Posterior cingulate gyrus (tissue), 11 donors: ENCODE measurements around the gene VPS37C.
A peak's percentile ranks its signal among the peaks of the same experiment; 100 is the strongest.
"Not testable (repeated sequence)": the region's sequence is repeated elsewhere in the genome, so short reads cannot be mapped to it uniquely, and the experiment has no call there.

Experiments used
- DNase-seq, 10 donors: peaks; one replicate each; pipeline versions ENCODE4 v3.0.0 to v3.0.0-alpha.2; 2020 to 2021; ENCODE audit warnings: mixed read lengths in 3 of 10
- intact Hi-C: fragments of 100-400 bp; cut with DNase I; formaldehyde crosslinking; loops from one replicate; pipeline ENCODE4 v1.15.1; 2023

The VPS37C gene

DNA sequence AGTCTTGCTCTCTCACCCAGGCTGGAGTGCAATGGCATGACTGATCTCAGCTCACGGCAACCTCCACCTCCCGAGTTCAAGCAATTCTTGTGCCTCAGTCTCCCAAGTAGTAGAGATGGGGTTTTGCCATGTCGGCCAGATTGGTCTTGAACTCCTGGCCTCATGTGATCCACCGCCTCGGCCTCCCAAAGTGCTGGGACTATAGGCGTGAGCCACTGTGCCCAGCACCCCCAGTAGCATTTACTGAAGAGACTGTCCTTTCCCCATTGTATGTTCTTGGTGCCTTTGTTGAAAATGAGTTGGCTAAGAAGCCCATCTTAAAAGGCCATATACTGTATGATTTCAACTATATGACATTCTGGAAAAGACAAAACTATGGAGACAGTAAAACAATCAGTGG lies 19.0 kb upstream of the VPS37C start:
- DNase-seq, intact Hi-C loops: not testable (repeated sequence)

DNA sequence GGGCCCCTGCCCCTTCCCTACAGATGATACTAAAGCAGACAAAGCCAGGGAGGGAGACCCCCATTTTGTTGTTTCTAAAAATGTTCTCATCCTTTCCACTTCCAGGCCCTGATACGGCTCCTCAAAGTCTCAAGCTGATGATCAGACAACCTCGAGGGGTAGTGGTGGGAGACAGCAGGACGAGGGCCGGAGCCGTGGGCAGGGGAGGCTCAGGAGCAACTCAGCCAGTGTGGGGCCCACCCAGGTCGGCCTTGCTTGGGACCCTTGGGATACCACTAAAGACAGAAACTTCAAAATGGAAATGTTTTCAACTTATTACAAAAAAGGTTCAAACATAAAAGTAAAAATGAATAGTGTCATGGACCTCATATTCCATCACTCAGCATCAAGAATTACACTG lies 15.2 kb upstream of the VPS37C start:
- no peak for DNase-seq
- intact Hi-C loops = no loop called here

DNA sequence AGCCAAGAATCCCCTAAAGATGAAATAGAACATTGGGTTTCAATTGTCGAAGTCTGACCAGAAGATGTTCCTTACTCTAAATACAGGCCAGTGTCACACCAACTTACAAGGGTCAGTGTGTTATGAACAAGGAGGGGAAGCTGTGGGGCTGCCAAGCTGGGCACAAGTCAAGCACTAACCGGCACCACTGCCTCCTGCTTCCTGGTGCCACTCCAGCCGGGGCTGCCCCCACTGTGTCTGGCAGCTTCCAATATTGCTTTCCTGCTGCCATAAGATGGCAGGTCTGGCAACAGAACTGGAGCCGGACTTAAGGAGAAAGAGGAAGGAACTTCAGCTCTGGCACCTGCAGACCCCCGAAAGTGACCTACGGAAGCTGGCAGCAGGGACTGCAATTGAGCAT lies 13.7 kb upstream of the VPS37C start:
- intact Hi-C loops = no loop called here

DNA sequence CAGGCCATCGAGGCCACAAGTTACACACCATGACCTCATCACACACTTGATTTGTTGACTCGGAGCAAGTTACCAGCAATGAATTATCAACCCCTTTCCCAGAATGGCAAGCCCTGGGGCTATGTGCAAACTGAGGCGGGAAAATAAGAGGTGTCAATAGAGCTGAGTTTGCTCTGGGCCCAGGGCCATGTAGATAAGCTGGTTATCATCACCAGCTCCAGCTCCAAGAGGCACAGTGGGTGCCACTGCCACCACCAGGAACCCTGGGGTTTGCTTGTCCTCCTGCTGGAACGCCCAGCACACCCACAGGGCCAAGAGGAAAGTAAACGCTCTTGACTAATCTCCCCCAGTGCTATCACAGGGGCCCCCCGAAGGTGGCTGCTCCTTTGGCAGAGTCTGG lies 13.0 kb upstream of the VPS37C start:
- intact Hi-C loops = no loop called here
- no peak for DNase-seq

More for the DNA sequence above, 13.7 kb upstream of the VPS37C start:
- DNase-seq = no peak

DNA sequence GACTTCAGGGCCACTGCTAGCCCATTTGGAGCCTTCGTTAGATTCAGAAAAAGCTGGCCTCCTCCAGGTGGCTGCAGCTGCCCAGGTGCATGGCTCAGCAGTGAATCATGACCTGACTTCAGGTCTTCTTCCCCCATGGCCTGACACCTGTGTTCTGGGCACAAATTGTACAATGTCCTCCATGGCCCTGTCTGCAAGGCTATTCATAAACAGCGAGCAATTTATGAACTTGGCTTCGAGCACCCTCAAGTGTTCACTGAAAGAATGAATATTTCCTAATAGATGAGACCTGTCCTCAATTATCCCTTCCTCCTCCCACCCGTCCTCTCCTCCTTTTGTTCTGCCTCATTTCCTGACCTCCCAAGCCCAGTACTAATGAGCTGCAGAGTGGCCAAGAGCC lies 12.2 kb upstream of the VPS37C start:
- DNase-seq = no peak
- intact Hi-C loops = no loop called here

DNA sequence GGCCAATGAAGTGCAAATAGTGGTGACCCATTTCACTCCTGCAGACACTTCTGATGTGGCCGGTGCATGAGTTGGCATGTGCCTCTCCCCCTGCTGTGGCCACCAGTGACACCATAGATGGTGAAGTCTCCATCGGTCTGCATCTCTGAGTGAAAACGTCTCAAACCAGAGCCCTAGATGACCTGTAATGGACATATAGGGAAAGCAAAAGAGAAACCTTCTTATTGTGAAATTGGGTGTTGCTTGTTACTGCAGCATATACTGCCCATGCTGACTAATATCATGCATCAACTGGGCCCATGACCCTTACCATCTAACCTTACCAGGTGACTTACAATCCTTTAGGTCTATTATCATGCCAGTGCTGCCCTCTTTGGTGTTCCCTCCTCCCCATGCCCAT lies 11.7 kb upstream of the VPS37C start:
- DNase-seq = no peak
- intact Hi-C loops = no loop called here

DNA sequence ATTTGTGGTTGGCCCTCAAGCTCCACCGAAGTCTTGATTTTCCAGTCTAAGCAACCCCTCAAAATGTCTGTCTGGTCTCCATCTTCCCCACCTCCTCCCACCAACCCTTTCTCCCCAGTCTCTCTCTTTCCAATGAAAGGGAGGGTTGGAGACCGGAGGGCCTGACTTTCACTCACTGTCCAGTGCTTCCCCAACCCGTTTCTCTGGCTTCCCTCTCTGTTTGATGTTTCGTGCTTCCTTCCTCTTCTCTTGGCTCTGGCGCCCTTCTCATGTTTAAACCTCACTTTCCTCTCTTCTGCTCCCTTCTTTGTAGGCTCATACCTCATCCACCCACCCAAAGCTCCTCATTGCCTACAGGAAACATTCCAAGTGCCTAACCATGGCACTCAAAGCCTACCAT lies 11.1 kb upstream of the VPS37C start:
- intact Hi-C loops = no loop called here
- no peak for DNase-seq

DNA sequence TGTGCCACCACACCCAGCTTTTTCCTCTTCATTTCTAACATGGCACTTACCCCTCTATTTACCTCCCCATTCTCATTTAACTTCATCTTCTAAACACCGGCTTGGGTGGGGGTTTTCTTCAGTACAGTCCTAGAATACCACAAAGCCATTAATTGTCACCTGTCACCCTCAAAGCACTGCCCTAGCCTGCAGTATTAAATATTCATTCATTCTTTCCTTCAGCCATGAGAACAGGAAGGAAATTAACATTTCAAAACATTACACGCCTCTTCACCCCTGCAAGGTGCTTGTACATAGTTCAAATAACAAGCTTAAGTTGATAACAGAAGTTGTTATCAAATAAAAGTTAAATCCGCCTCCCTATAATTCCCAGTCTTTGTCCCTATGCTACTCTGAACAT lies 10.7 kb upstream of the VPS37C start:
- intact Hi-C loops = no loop called here
- DNase-seq = no peak

DNA sequence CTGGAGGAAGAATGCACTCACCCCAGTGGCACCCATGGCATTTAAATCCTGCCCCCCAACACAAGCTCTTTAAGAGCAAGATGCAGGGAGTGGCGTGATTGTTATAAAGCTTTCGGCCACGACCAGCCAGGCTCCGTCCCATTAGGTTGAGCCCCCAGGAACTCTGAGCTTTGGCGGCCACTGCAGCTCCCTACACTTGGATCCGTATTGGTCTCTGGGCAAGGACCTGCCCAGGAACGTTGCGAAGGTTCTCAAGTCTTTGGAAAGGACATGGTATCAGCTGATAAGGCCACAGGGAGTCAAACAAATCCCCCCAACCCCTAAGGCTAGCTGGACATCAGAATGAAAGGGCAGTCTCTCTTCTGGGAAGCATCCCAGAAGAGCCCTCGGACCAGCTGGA lies 9.3 kb upstream of the VPS37C start:
- intact Hi-C loops = no loop called here
- no peak for DNase-seq

DNA sequence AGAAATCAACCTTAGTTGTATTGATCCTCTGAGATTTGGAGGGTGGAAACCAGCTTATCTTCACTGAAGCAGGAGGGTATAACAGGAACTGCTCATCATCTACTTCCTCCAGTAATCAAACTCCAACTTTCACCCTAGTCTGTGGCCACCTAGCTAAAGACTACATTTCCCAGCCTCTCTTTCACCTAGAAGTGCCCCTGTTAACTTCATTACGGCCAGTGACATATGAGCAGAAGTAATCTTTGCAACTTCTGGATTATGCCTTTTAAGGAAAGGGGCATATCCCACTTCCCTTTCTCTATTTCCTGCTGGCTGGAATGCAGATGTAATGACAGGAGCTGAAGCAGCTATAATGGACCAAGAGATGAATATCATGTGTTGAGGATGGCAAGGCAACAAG lies 7.6 kb upstream of the VPS37C start:
- intact Hi-C loops = loop anchor here (10.0 kb wide), 1 partner anchor 324 kb away; the partner anchor contains the start of gene CCDC86
- no peak for DNase-seq

DNA sequence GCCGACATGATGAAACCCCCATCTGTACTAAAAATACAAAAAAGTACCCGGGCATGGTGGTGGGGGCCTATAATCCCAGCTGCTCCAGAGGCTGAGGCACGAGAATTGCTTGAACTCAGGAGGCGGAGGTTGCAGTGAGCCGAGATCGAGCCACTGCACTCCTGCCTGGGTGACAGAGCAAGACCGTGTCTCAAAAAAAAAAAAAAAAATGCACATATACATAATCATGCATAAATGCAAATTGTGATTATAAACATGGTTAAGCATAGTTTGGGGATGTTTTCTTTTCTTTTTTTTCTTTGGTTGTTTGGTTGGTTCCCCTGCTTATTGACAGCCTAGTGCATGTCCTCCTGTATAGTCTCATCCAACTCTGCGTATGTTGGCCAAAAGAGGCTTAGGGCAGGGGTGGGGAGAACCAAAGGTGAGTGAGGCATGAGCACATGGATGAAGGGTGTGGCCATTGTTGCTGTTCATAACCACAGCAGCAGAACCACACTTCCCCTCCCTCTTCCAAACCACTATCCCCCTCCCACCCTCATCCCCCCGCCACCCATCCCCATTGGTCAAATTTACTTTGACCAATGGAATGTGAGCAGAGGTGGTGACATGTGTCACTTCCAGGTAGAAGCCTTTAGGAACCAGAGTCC lies 6.9 kb upstream of the VPS37C start:
- intact Hi-C loops = loop anchor here (10.0 kb wide), 1 partner anchor 323 kb away; the partner anchor contains the start of gene CCDC86
- no peak for DNase-seq

DNA sequence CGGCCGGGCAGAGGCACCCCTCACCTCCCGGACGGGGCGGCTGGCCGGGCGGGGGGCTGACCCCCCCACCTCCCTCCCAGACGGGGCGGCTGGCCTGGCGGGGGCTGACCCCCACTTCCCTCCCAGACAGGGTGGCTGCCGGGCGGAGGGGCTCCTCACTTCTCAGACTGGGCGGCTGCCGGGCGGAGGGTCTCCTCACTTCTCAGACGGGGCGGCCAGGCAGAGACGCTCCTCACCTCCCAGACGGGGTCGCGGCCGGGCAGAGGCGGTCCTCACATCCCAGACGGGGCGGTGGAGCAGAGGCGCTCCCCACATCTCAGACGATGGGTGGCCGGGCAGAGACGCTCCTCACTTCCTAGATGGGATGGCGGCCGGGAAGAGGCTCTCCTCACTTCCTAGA lies 5.1 kb upstream of the VPS37C start:
- intact Hi-C loops = loop anchor here (10.0 kb wide), 1 partner anchor 322 kb away; the partner anchor contains the start of gene CCDC86
- not testable (repeated sequence) for DNase-seq

DNA sequence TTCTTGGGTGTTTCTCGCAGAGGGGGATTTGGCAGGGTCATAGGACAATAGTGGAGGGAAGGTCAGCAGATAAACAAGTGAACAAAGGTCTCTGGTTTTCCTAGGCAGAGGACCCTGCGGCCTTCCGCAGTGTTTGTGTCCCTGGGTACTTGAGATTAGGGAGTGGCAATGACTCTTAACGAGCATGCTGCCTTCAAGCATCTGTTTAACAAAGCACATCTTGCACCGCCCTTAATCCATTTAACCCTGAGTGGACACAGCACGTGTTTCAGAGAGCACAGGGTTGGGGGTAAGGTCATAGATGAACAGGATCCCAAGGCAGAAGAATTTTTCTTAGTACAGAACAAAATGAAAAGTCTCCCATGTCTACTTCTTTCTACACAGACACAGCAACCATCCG lies 4.6 kb upstream of the VPS37C start:
- intact Hi-C loops = loop anchor here (10.0 kb wide), 1 partner anchor 321 kb away; the partner anchor contains the start of gene CCDC86
- DNase-seq = not testable (repeated sequence)

DNA sequence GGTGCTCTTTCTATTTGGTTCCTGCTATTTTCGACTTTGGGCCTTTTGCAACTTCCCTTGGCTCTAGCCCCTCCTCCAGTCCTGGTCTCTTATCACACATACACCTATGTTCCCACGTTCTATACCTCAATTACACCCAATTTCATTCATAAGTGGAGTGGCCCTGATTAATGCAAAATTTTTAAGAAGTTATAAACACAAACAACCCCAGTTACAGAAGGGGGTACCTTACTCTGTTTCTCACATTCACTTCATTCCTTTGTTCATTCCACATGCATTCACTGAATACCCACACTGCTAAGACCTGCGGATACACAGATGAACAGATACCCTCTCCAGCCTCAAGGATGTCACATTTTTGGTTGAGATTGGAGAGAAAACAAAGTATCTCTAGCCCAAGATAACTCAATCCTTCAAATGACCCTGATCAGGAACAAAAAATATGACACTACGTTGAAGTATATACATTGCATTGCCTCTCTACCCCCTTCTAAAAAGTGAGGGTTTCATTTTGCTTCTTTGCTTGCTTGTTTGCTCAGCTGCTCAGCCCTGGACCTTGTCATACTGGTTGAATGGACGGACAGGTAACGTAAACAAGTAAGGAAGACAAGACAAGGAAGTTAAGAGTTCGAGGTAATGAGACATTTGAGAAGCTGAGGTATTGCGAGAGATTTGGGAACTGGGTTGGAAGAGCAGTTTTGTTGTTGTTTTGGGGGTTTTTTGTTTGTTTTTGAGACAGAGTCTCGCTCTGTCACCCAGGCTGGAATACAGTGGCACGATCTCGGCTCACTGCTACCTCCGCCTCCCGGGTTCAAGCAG lies 3.6 kb upstream of the VPS37C start:
- intact Hi-C loops = loop anchor here (5.0 to 10.0 kb wide), 2 partner anchors 258 to 320 kb away; partner anchors contain the start of genes CCDC86 and PRPF19
- DNase-seq = no peak

DNA sequence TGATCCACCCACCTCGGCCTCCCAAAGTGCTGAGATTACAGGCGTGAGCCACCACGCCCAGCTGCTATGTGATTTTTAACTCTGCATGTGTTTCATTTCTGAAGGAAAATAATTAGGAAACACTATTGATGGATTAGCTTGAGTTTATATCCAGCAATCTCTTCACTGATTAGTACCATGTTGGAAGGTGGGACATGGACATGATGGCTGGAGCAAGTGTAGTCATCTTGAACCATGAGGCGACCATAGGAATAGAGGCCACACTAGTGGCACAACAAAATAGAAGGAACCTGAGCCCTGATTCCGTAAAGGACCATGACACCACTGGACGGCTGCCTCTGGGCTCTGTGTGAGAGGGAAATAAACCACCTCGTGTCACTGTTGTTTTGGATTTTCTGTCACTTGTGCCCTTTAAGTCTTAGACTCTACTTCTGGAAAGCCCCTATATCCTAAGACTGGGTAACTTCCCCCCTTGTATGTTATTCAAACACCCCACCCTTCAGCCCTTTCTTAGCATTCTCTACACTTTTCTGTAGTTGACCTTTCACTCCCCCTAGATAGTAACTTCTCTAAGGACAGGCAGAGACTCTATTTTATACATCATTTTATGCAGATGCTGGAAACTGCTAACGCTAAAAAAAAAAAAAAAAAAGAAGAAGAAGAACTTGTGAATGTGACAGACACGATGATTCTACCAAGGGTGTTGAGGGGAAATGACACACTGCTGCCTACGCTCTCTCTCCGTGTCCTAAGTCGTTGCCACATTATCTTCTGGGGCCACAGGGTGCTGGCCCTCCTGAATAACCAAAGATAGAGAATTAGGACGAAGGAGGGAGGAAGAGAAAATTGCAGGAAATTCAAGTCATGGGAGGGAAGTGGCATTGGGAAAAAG lies 2.7 kb upstream of the VPS37C start:
- intact Hi-C loops = loop anchor here (5.0 to 10.0 kb wide), 2 partner anchors 257 to 319 kb away; partner anchors contain the start of genes CCDC86 and PRPF19
- DNase-seq = no peak

DNA sequence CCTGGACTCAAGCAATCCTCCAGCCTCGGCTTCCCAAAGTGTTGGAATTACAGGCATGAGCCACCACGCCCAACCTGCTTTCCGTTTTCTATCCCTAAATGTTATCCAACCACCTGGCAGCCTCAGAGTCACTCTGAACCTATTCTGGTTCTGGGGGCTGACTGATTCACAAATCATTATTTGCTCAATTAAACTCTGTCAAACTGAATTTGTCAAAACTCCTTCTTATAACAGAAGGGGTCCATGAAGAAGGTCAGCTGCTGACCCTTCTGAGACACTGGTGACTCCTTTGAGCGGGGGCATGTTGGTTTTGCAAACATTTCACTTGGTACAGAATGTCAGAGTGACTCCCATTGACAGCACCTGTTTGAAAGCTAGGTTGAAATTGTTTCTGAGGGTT lies 1.8 kb upstream of the VPS37C start:
- DNase-seq = no peak
- intact Hi-C loops = loop anchor here (5.0 to 10.0 kb wide), 2 partner anchors 256 to 318 kb away; partner anchors contain the start of genes CCDC86 and PRPF19

DNA sequence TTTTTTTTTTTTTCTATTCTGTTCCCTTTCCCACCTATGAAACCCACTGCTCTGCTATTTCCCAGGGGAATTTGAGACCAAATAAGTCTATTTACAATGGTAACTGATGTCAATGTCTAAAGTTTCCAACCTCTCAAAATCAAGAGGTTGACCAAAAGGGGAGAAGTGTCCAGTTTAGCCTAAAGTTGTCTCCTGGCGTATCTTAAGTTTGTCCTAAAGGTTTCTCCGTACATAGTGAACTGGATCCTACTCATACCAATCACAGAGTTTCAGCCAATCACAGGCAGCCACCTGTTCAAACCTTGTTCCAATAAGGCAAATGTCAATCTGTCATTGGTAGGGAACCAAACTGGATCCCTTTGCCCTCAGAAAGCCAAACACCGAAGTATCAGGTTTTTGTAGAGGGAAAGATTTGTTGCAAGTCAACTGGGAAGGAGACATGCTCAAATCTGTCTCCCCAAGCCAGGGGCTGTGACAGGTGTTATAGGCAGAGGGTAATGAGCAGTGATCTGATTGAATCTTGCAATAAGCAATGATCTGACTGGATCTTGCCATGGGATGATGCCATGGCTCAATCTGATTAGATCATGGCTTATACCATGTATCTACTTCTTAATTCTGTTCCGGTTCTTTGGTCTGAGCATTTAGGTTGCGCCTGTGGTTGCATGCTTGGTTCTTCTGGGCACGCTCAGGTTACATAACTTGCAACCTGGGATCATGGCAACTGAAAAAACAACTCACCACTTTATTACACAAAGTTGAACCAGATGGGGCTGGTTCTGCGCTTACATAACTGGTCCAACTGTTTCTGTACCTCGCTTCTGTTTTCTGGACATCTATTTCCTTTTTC lies 1.1 kb upstream of the VPS37C start:
- intact Hi-C loops = loop anchor here (5.0 to 10.0 kb wide), 2 partner anchors 255 to 318 kb away; partner anchors contain the start of genes CCDC86 and PRPF19
- peak in 3 of 10 donors; percentile 45 to 62 (median 47) for DNase-seq

DNA sequence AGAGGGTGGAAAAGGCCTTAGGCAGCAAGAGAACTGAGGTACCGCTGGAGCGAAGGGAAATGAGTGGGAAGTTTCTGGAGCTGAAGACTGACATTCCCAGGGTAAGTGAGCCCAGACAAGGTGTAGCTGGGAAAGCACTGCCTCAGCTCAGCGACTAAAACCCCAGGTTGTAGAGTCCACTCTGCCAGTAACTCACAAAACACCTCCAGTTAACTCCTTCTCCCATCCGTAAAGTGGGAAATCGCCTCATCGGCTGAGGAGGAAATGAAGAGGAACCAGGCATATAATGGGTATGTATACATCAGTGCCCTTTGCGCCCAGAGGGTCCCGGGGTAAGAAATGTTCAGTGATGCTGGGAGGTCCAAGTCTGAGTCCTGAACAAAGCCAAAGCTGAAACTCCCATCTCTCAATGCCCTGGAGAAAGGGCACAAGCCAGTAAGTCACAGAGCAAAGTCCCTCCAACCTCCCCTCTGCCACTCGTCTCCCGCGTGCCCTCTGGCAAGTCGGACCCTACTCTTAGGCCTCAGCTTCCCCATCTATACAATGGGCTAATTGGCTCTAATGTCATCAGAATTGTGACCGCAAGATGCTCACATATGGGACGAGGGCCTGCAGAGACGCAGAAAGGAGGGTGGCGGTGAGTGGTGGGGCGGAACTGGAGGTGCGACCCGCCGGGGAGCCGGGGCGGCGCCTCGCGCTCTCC lies 588 bp downstream of the VPS37C start:
- intact Hi-C loops = loop anchor here (5.0 to 10.0 kb wide), 2 partner anchors 253 to 316 kb away; partner anchors contain the start of genes CCDC86 and PRPF19

More for the DNA sequence above, 588 bp downstream of the VPS37C start:
- DNase-seq = no peak
